Right lobe of liver (tissue), 6 donors: Measurements from ENCODE around the gene FAM13A. TPM values are rescaled to one million over a fixed set of nuclear protein-coding genes. Genes with fewer than 3 reads are reported as not detected.

ENCODE experiments used
- ATAC-seq, 4 donors: fragments of 200-7000 bp; cut with Tn5 transposase; one replicate each; pipeline ENCODE4 v1.9.1; 2020; ENCODE audit warnings: mild to moderate bottlenecking in 4 of 4, moderate library complexity in 4 of 4
- DNase-seq, 3 donors: peaks; one replicate each; pipeline ENCODE4 v3.0.0-alpha.2; 2020
- H3K27ac ChIP-seq, 3 donors: fragments of 200-600 bp; one replicate each; pipeline ENCODE4 v1.8.0; 2022
- H3K27me3 ChIP-seq, 2 donors: fragments of 200-600 bp; one replicate each; pipeline ENCODE4 v1.8.0; 2022
- H3K36me3 ChIP-seq, 4 donors: fragments of 200-600 bp; sonication (generic) in 1 of 4; one replicate each; pipeline versions ENCODE4 v1.5.1 to v1.8.0; 2017 to 2022; ENCODE audit warnings: control low read depth in 1 of 4
- H3K4me1 ChIP-seq, 4 donors: fragments of 200-600 bp; sonication (generic) in 1 of 4; one replicate each; pipeline versions ENCODE4 v1.5.1 to v1.8.0; 2017 to 2022; ENCODE audit warnings: control low read depth in 1 of 4
- H3K4me3 ChIP-seq, 3 donors: fragments of 200-600 bp; one replicate each; pipeline ENCODE4 v1.8.0; 2022
- H3K9me3 ChIP-seq, 4 donors: fragments of 200-600 bp; sonication (generic) in 1 of 4; one replicate each; pipeline versions ENCODE4 v1.5.1 to v1.8.0; 2017 to 2022; ENCODE audit warnings: control low read depth in 1 of 4
- CTCF ChIP-seq, 4 donors: fragments of 200-600 bp in 3 of 4; fragments of 450-650 bp in 1 of 4; IDR thresholded peaks; one replicate each; pipeline versions ENCODE4 v1.5.1 to v1.8.0; 2016 to 2022; ENCODE audit warnings: antibody characterized with exemption in 4 of 4, mild to moderate bottlenecking in 2 of 4
- POLR2A ChIP-seq: fragments of 450-650 bp; IDR thresholded peaks from one replicate; pipeline ENCODE4 v1.6.1; 2017; ENCODE audit warnings: antibody characterized with exemption, mild to moderate bottlenecking
- WGBS: methylation state at CpG from one replicate; pipeline ENCODE4 v1.1.6; 2018; ENCODE audit warnings: low coverage, low lambda C conversion rate; ENCODE audit not compliant: insufficient coverage; ENCODE audit errors: missing lambda C conversion rate; 5-methylcytosine and 5-hydroxymethylcytosine counted together
- intact Hi-C, 2 donors: fragments of 100-400 bp; cut with DNase I; formaldehyde crosslinking; loops; one replicate each; pipeline versions ENCODE4 v1.11.2 to v1.14.1; 2022
- total RNA-seq, 6 experiments: library from RNA; depleted of rRNA in 2 of 6; stranded (reverse); fragments of >200 nt in 2 of 6; fragmentation: NEBNext Ultra II Directional in 3 of 6; extraction: Animal tissue kit (Norgen Biotek cat#: 25700) in 3 of 6; gene quantifications; one replicate each; pipeline versions ENCODE4 v1.1.0 to v1.2.4, GENCODE V29; 2016 to 2023
- donor health status: DM: no; HTN: yes; CAD: no.
- donor health status: DM: no; HTN: no; CAD: no.
- donor health status: DM: no; HTN: no; CAD: no.
- donor health status: DM: no; HTN: yes; CAD: no.
- donor health status: DM: no; HTN: yes; CAD: no.

FAM13A gene
- total RNA-seq, 6 experiments from 2014 or later = 28.3 to 82.5 (median 51.7) TPM

- no peak for ATAC-seq
- intact Hi-C loops = no loop called here
- WGBS = 85% methylated on average over 4 of the region's 4 CpGs
- no peak overlapping the region for H3K4me3 ChIP-seq
- H3K27me3 ChIP-seq = no peaks in the 10 kb centered on the region
- no peak for DNase-seq
- H3K4me1 ChIP-seq = no peaks in the 10 kb centered on the region
- H3K9me3 ChIP-seq = no peaks in the 10 kb centered on the region
- TF ChIP-seq CTCF (IDR thresholded peaks at IDR 0.05) (no peak), POLR2A (no peak)
- H3K36me3 ChIP-seq = no peaks in the 10 kb centered on the region
- H3K27ac ChIP-seq = no peak overlapping the region
Observed at GRCh38 chr4:89048906-89049601, 7.9 kb downstream of the FAM13A start.

GRCh38 chr4:89044147-89044900 lies 12.7 kb downstream of the FAM13A start:
- no peak for DNase-seq
- 81% methylated on average over 7 of the region's 7 CpGs for WGBS
- no peak overlapping the region for H3K4me3 ChIP-seq
- intact Hi-C loops = no loop called here
- H3K27me3 ChIP-seq = no peaks in the 10 kb centered on the region
- H3K4me1 ChIP-seq = no peaks in the 10 kb centered on the region
- no peaks in the 10 kb centered on the region for H3K9me3 ChIP-seq
- no peak for ATAC-seq
- TF ChIP-seq CTCF (IDR thresholded peaks at IDR 0.05) (no peak), POLR2A (no peak)
- H3K27ac ChIP-seq = no peak overlapping the region
- H3K36me3 ChIP-seq = no peaks in the 10 kb centered on the region

- Histone ChIP-seq H3K9me3 (no peaks in the 10 kb centered on the region), H3K27me3 (no peaks in the 10 kb centered on the region), H3K27ac (no peak overlapping the region), H3K4me3 (no peak overlapping the region), H3K4me1 (no peaks in the 10 kb centered on the region), H3K36me3 (no peaks in the 10 kb centered on the region)
- TF ChIP-seq CTCF (IDR thresholded peaks at IDR 0.05) = no peak
- TF ChIP-seq POLR2A = no peak
- intact Hi-C loops = no loop called here
- no peak for ATAC-seq
- no peak for DNase-seq
- 71% methylated on average over 3 of the region's 3 CpGs for WGBS
Observed at GRCh38 chr4:89042055-89042454, 14.9 kb downstream of the FAM13A start.

- Histone ChIP-seq H3K9me3 (no peaks in the 10 kb centered on the region), H3K27ac (no peak overlapping the region), H3K36me3 (no peaks in the 10 kb centered on the region), H3K27me3 (no peaks in the 10 kb centered on the region), H3K4me3 (no peak overlapping the region), H3K4me1 (no peaks in the 10 kb centered on the region)
- 62% methylated on average over 4 of the region's 4 CpGs for WGBS
- intact Hi-C loops = no loop called here
- TF ChIP-seq POLR2A = no peak
- TF ChIP-seq CTCF (IDR thresholded peaks at IDR 0.05) = no peak
- ATAC-seq = no peak
- no peak for DNase-seq
Observed at GRCh38 chr4:89039730-89040338, 17.2 kb downstream of the FAM13A start.
